ENCODE measurements around the gene ZNF135. TPM values are rescaled to one million over a fixed set of nuclear protein-coding genes. Genes with fewer than 3 reads are reported as not detected.

Gene ZNF135
- 40.4 TPM for total RNA-seq

DNA sequence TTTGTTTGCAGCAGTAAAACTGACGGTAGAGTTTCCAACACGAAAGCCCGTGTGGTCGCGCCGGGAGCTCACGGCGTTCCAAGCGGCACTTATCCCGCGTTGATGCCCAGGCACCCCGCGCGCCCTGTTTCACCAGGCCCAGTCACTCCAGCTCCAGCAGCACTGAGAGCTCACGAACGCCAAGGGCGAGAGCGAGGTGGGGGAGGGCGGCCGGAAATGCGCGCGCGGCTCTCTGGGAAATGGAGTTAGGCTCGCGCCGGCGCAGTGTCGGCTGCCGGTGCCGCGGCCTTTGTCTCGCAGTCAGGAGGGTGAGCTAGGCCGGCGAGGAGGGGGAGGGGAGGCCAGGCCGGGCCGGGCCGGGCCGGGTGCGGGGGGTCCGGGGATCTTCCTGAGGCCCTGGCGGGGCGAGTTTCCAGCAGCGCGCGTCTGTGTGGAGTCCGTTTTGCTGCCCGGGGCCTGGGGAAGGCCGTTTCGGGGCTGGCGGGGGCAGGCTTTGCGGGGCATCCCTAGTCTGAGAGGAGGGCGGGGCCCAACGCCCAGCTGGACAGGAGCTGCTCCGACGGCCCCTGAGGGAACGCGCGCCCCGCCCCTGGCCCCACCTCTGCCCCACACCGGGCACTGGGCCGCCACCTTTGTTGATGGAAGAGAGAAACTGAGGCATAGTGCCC lies at the start of gene ZNF135:
Gene ZNF135 (plus strand): TSS at position 280 of the 668 bp plus-strand sequence. CDS start 721 bp downstream, outside the sequence.

GRCh38 chr19:58033741-58034476 lies 25.2 kb upstream of the ZNF135 start, which contains the start of gene ZSCAN1:
TSS of gene ZSCAN1 (plus strand) at chr19:58034025. CDS start at chr19:58037837, 3,812 bp downstream.

GRCh38 chr19:58097781-58098681 lies 38.9 kb downstream of the ZNF135 start, which contains the start of gene ZSCAN18:
TSS of gene ZSCAN18 (minus strand) at chr19:58098231. CDS start at chr19:58090267, 7,964 bp downstream.

Other genes starting within 250 kb of the ZNF135 start
- 20.3 TPM for gene ZNF552, start 244.4 kb upstream of the ZNF135 start, total RNA-seq
- 53.5 TPM for gene ZNF587B, start 229.0 kb upstream of the ZNF135 start, total RNA-seq
- 51.0 TPM for gene ZNF587, start 209.4 kb upstream of the ZNF135 start, total RNA-seq
- gene ZNF814, start 170.2 kb upstream of the ZNF135 start, total RNA-seq = 89.8 TPM
- 61.7 TPM for gene ZNF417, start 142.7 kb upstream of the ZNF135 start, total RNA-seq
- 65.7 TPM for gene ZNF418, start 123.9 kb upstream of the ZNF135 start, total RNA-seq
- gene ZNF256, start 111.6 kb upstream of the ZNF135 start, total RNA-seq = 19.7 TPM
- gene C19orf18, start 84.7 kb upstream of the ZNF135 start, total RNA-seq = not detected
- 65.1 TPM for gene ZNF606, start 56.5 kb upstream of the ZNF135 start, total RNA-seq
- 0.94 TPM for gene ZSCAN1, start 25.3 kb upstream of the ZNF135 start, total RNA-seq
- 117 TPM for gene ZSCAN18, start 38.9 kb downstream of the ZNF135 start, total RNA-seq
- 28.5 TPM for gene ZNF329, start 91.5 kb downstream of the ZNF135 start, total RNA-seq
- 43.8 TPM for gene ZNF274, start 123.8 kb downstream of the ZNF135 start, total RNA-seq
- gene ZNF544, start 169.6 kb downstream of the ZNF135 start, total RNA-seq = 72.0 TPM
- 27.5 TPM for gene ZNF8, start 219.7 kb downstream of the ZNF135 start, total RNA-seq
- 49.8 TPM for gene ERVK3-1, start 246.1 kb downstream of the ZNF135 start, total RNA-seq

Measured in parietal lobe (tissue), 1 donor.